Neural progenitor cell (in vitro differentiated cells): ENCODE measurements around the gene ASPDH. TPM values are rescaled to one million over a fixed set of nuclear protein-coding genes. Genes with fewer than 3 reads are reported as not detected.
A peak's percentile ranks its signal among the peaks of the same experiment; 100 is the strongest.
"Not testable (repeated sequence)": the region's sequence is repeated elsewhere in the genome, so short reads cannot be mapped to it uniquely, and the experiment has no call there.

Source experiments
- DNase-seq: peaks from one replicate; pipeline ENCODE4 v3.0.0-alpha.2; 2016; ENCODE audit warnings: low spot score
- H2AFZ ChIP-seq: fragments of 200-600 bp; sonication (generic); replicated peaks from 2 replicates; pipeline ENCODE4 v1.6.1; 2016; ENCODE audit warnings: antibody characterized with exemption
- H3F3A ChIP-seq: fragments of 200-600 bp; sonication (generic); 2 replicates; pipeline ENCODE4 v1.6.1; 2016; ENCODE audit warnings: antibody characterized with exemption, low read depth
- H3K27ac ChIP-seq: fragments of 200-600 bp; sonication (generic); 2 replicates; pipeline ENCODE4 v1.5.1; 2016; ENCODE audit warnings: mild to moderate bottlenecking
- H3K27me3 ChIP-seq: fragments of 200-600 bp; sonication (generic); 2 replicates; pipeline ENCODE4 v1.6.1; 2016; ENCODE audit warnings: mild to moderate bottlenecking, moderate library complexity
- H3K36me3 ChIP-seq: fragments of 200-600 bp; sonication (generic); 2 replicates; pipeline ENCODE4 v1.5.1; 2016
- H3K4me1 ChIP-seq: fragments of 200-600 bp; sonication (generic); 2 replicates; pipeline ENCODE4 v1.6.1; 2016; ENCODE audit warnings: mixed run types
- H3K4me2 ChIP-seq: fragments of 200-600 bp; sonication (generic); 2 replicates; pipeline ENCODE4 v1.6.1; 2016
- H3K4me3 ChIP-seq: fragments of 200-600 bp; sonication (generic); 2 replicates; pipeline ENCODE4 v1.5.1; 2016
- H3K79me2 ChIP-seq: fragments of 200-600 bp; sonication (generic); 2 replicates; pipeline ENCODE4 v1.6.1; 2016; ENCODE audit warnings: low read depth
- H3K9ac ChIP-seq: fragments of 200-600 bp; sonication (generic); 2 replicates; pipeline ENCODE4 v1.6.1; 2016
- H3K9me3 ChIP-seq: fragments of 200-600 bp; sonication (generic); 2 replicates; pipeline ENCODE4 v1.5.1; 2016; ENCODE audit warnings: low read depth
- H4K20me1 ChIP-seq: fragments of 200-600 bp; sonication (generic); 2 replicates; pipeline ENCODE4 v1.6.1; 2016; ENCODE audit warnings: low read depth
- H3K27ac Mint-ChIP-seq: 3 replicates; pipeline ENCODE4 v1.8.0; 2021; ENCODE audit warnings: mixed read lengths
- H3K27me3 Mint-ChIP-seq: 2 replicates; pipeline ENCODE4 v1.8.0; 2022; ENCODE audit warnings: low read depth, mild to moderate bottlenecking, inconsistent platforms, moderate library complexity, mixed read lengths; ENCODE audit not compliant: insufficient read depth
- H3K36me3 Mint-ChIP-seq: 3 replicates; pipeline ENCODE4 v1.8.0; 2021; ENCODE audit warnings: mixed read lengths
- H3K4me1 Mint-ChIP-seq: 3 replicates; pipeline ENCODE4 v1.8.0; 2021; ENCODE audit warnings: mixed read lengths
- H3K4me3 Mint-ChIP-seq: 3 replicates; pipeline ENCODE4 v1.8.0; 2021; ENCODE audit warnings: mild to moderate bottlenecking, moderate library complexity, mixed read lengths
- H3K9me3 Mint-ChIP-seq: 3 replicates; pipeline ENCODE4 v1.8.0; 2020; ENCODE audit warnings: mixed read lengths
- EZH2 ChIP-seq: fragments of 200-600 bp; sonication (generic); IDR thresholded peaks from 2 replicates; pipeline ENCODE4 v1.6.1; 2017; ENCODE audit warnings: antibody characterized with exemption, mild to moderate bottlenecking, moderate library complexity
- EZH2phosphoT487 ChIP-seq: fragments of 200-600 bp; sonication (generic); IDR thresholded peaks from 2 replicates; pipeline ENCODE4 v1.6.1; 2017; ENCODE audit warnings: antibody characterized with exemption
- total RNA-seq: library from RNA; depleted of rRNA; stranded (reverse); fragments of >200 nt; gene quantifications from 2 replicates; pipeline ENCODE4 v1.2.3, GENCODE V29; 2015; ENCODE audit warnings: low replicate concordance
- TF ChIP-seq, protein P1 (sequence below): fragments of 200-600 bp; sonication (generic); IDR thresholded peaks from 2 replicates; pipeline ENCODE4 v1.5.1; 2017; ENCODE audit warnings: antibody characterized with exemption, mild to moderate bottlenecking

Gene ASPDH
- total RNA-seq, 1 donor from 2014 or later: not detected

DNA sequence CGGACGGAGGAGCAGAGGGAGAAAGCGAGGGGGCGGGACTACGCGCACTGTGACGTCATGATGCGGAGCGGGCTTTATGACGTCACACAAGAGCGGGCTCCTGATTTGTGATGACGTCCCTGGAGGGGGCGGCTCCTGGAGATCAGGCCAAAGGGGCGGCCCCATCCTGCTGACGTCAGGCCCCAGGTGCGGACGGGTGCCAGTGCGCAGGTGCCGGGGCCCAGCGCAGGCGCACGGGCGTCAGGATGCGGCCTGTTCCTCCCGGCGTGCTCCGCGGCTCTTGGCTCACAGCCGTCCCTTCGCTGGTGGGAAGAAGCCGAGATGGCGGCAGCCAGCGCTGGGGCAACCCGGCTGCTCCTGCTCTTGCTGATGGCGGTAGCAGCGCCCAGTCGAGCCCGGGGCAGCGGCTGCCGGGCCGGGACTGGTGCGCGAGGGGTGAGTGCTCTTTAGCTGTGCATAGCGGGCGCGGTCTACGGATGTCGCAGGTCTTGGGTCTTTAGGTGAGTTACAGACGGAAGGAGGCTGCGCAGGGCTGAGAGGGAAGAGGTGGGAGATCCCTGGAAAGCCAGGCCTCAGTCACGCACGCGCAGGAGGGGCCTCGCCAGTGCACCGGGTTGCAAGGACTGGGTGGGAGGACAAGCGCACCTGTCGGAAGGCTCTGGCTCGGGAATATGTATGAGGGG lies 37.3 kb downstream of the ASPDH start, which contains the start of the genes EMC10 and GARIN5A:
TSS of gene EMC10 (plus strand) at position 284 of the 683 bp plus-strand sequence. CDS start at position 322, 38 bp downstream.
TSS of gene GARIN5A (minus strand) at position 625 of the 683 bp plus-strand sequence. CDS start at position 165, 460 bp downstream.
- peaks cover 19% of the 10 kb centered on the region for H3K9me3 Mint-ChIP-seq
- H3K27me3 ChIP-seq: no peaks in the 10 kb centered on the region
- TF ChIP-seq EZH2phosphoT487: no peak
- no peak for TF ChIP-seq EZH2
- TF ChIP-seq, protein P1, sequence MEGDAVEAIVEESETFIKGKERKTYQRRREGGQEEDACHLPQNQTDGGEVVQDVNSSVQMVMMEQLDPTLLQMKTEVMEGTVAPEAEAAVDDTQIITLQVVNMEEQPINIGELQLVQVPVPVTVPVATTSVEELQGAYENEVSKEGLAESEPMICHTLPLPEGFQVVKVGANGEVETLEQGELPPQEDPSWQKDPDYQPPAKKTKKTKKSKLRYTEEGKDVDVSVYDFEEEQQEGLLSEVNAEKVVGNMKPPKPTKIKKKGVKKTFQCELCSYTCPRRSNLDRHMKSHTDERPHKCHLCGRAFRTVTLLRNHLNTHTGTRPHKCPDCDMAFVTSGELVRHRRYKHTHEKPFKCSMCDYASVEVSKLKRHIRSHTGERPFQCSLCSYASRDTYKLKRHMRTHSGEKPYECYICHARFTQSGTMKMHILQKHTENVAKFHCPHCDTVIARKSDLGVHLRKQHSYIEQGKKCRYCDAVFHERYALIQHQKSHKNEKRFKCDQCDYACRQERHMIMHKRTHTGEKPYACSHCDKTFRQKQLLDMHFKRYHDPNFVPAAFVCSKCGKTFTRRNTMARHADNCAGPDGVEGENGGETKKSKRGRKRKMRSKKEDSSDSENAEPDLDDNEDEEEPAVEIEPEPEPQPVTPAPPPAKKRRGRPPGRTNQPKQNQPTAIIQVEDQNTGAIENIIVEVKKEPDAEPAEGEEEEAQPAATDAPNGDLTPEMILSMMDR: no peak
- H3K4me3 ChIP-seq: peak within 1 kb of the TSS; percentile 69
- H3K4me1 ChIP-seq: peaks cover 4% of the 10 kb centered on the region
- peak within 1 kb of the TSS; percentile 80 for H3K27ac ChIP-seq
- peaks cover 16% of the 10 kb centered on the region for H3K36me3 Mint-ChIP-seq
- H2AFZ ChIP-seq: peak within 1 kb of the TSS; percentile 71
- peak; percentile 96 for DNase-seq
- H3K27me3 Mint-ChIP-seq: peaks cover 13% of the 10 kb centered on the region
- H3K9me3 ChIP-seq: no peaks in the 10 kb centered on the region
- H3K79me2 ChIP-seq: peaks cover 32% of the 10 kb centered on the region
- peak within 1 kb of the TSS; percentile 68 for H3K9ac ChIP-seq
- H3K36me3 ChIP-seq: no peaks in the 10 kb centered on the region
- H3K27ac Mint-ChIP-seq: peak within 1 kb of the TSS; percentile 89
- peaks cover 31% of the 10 kb centered on the region for H3F3A ChIP-seq
- peak within 1 kb of the TSS; percentile 84 for H3K4me2 ChIP-seq
- peak within 1 kb of the TSS; percentile 98 for H3K4me3 Mint-ChIP-seq
- peaks cover 12% of the 10 kb centered on the region for H3K4me1 Mint-ChIP-seq
- H4K20me1 ChIP-seq: peaks cover 14% of the 10 kb centered on the region

GRCh38 chr19:50475736-50476223 lies 37.9 kb downstream of the ASPDH start:
- H3K36me3 Mint-ChIP-seq: peaks cover 14% of the 10 kb centered on the region
- Histone ChIP-seq H3K9me3 (no peaks in the 10 kb centered on the region), H3K27ac (no peak overlapping the region), H3K36me3 (no peaks in the 10 kb centered on the region), H3F3A (peaks cover 32% of the 10 kb centered on the region), H3K27me3 (no peaks in the 10 kb centered on the region), H3K79me2 (peaks cover 32% of the 10 kb centered on the region), H4K20me1 (peaks cover 14% of the 10 kb centered on the region), H2AFZ (peak overlapping the region; percentile 27), H3K4me1 (peaks cover 4% of the 10 kb centered on the region), H3K4me3 (peak overlapping the region; percentile 69), H3K4me2 (no peak overlapping the region), H3K9ac (no peak overlapping the region)
- H3K4me1 Mint-ChIP-seq: peaks cover 12% of the 10 kb centered on the region
- H3K4me3 Mint-ChIP-seq: peak overlapping the region; percentile 98
- DNase-seq: no peak
- peaks cover 19% of the 10 kb centered on the region for H3K9me3 Mint-ChIP-seq
- TF ChIP-seq, protein P1: no peak
- H3K27me3 Mint-ChIP-seq: peaks cover 15% of the 10 kb centered on the region
- H3K27ac Mint-ChIP-seq: no peak overlapping the region

DNA sequence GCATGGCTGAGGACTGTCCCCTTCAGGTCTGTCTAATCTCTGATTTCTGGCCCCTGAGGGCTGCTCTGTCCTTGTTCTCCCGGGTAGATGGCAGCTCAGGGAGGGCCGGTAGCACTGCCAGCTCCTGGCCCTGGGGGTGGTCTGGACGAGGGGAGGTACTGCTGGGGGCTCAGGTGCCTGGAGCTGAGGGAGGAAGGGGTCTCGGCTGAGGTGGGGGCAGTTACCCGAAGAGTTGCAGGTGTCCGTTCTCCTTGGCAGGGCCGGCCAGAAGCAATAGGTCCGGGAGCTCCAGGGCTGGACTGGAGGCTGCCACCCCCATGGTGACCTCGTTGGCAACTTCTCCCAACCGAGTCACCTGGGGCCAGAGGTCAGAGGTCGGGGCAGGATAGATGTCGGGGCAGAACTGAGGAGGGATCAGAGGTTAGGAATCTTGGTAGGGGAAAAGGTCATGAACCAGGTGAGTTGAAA lies 38.6 kb downstream of the ASPDH start:
- peaks cover 19% of the 10 kb centered on the region for H3K9me3 Mint-ChIP-seq
- H4K20me1 ChIP-seq: peaks cover 14% of the 10 kb centered on the region
- no peak overlapping the region for H3K27ac ChIP-seq
- no peaks in the 10 kb centered on the region for H3K36me3 ChIP-seq
- peaks cover 4% of the 10 kb centered on the region for H3K4me1 ChIP-seq
- no peaks in the 10 kb centered on the region for H3K9me3 ChIP-seq
- TF ChIP-seq EZH2 (no peak), EZH2phosphoT487 (no peak)
- TF ChIP-seq, protein P1: no peak
- peaks cover 32% of the 10 kb centered on the region for H3F3A ChIP-seq
- no peak overlapping the region for H3K4me3 ChIP-seq
- H3K9ac ChIP-seq: no peak overlapping the region
- peaks cover 32% of the 10 kb centered on the region for H3K79me2 ChIP-seq
- no peak overlapping the region for H2AFZ ChIP-seq
- DNase-seq: no peak
- H3K36me3 Mint-ChIP-seq: peaks cover 14% of the 10 kb centered on the region
- H3K4me3 Mint-ChIP-seq: peak overlapping the region; percentile 64
- H3K27ac Mint-ChIP-seq: peak overlapping the region; percentile 12
- peaks cover 18% of the 10 kb centered on the region for H3K27me3 Mint-ChIP-seq
- H3K27me3 ChIP-seq: no peaks in the 10 kb centered on the region
- H3K4me1 Mint-ChIP-seq: peaks cover 12% of the 10 kb centered on the region
- no peak overlapping the region for H3K4me2 ChIP-seq

DNA sequence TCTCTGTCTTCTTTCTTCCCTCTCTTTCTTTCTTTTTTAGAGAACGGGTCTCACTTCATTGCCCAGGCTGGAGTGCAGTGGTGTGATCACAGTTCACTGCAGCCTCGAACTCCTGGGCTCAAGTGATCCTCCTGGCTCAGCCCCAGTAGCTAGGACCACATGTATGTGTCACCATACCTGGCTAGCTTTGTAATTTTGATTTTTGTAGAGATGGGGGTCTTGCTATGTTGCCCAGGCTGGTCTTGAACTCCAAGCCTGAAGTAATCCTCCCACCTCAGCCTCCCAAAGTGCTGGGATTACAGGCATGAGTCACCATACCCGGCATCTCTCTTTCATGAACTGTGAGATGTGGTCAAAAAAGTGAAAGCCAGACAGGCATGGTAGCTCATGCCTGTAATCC lies 40.4 kb downstream of the ASPDH start:
- peaks cover 15% of the 10 kb centered on the region for H3K79me2 ChIP-seq
- H3K4me3 ChIP-seq, H3K27ac ChIP-seq, H3K4me2 ChIP-seq, H3K36me3 ChIP-seq, H3K9me3 ChIP-seq, DNase-seq, H3K4me3 Mint-ChIP-seq, H3K4me1 ChIP-seq, H2AFZ ChIP-seq, H3K9ac ChIP-seq, H3K27me3 ChIP-seq, H3K27ac Mint-ChIP-seq: not testable (repeated sequence)
- H3F3A ChIP-seq: peaks cover 32% of the 10 kb centered on the region
- H4K20me1 ChIP-seq: peaks cover 10% of the 10 kb centered on the region
- peaks cover 14% of the 10 kb centered on the region for H3K4me1 Mint-ChIP-seq
- peaks cover 26% of the 10 kb centered on the region for H3K27me3 Mint-ChIP-seq
- peaks cover 15% of the 10 kb centered on the region for H3K9me3 Mint-ChIP-seq
- peaks cover 10% of the 10 kb centered on the region for H3K36me3 Mint-ChIP-seq
